NCI-H1436 treated with DMSO at 0.1 percent for 48 hours (cell line): ENCODE measurements around the gene MRPL44.

ENCODE experiments used
- DNase-seq: peaks from one replicate; lab custom pipeline; 2025; lab: John Stamatoyannopoulos, UW

The MRPL44 gene

DNA sequence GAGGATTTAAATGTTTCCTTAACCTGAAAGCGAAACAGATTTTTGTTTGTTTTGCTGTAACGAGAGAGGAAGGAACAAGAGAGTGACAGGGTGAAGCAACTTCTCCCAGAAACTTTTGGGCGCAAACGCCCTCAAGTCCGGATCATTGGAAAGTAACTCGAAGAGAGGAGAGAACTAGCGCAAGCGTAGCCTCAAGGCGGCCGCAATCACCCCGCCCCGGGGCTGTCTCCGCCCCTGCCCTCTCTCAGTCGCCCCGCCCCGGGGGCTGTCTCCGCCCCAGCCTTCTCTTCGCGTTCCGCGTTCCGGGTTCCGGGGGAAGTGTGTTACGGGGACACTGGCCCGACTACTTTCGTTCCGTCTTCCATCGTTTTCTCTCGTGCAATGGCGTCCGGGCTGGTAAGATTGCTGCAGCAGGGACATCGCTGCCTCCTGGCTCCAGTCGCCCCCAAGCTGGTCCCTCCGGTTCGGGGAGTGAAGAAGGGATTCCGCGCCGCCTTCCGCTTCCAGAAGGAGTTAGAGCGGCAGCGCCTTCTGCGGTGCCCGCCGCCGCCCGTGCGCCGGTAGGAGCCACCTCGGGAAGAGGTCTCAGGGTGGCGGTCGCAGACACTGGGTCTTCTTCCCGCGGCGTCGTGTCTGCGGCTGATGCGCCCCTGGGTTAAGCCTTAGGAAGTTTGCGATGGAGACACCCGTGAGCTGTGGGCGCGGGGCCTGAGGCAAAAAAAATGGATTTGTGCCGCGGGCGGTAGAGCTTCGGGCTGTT, at the start of gene MRPL44:
TSS of gene MRPL44 (plus strand) at position 372 of the 760 bp plus-strand sequence. CDS start at position 382, 10 bp downstream.
- peak; percentile 67 for DNase-seq

DNA sequence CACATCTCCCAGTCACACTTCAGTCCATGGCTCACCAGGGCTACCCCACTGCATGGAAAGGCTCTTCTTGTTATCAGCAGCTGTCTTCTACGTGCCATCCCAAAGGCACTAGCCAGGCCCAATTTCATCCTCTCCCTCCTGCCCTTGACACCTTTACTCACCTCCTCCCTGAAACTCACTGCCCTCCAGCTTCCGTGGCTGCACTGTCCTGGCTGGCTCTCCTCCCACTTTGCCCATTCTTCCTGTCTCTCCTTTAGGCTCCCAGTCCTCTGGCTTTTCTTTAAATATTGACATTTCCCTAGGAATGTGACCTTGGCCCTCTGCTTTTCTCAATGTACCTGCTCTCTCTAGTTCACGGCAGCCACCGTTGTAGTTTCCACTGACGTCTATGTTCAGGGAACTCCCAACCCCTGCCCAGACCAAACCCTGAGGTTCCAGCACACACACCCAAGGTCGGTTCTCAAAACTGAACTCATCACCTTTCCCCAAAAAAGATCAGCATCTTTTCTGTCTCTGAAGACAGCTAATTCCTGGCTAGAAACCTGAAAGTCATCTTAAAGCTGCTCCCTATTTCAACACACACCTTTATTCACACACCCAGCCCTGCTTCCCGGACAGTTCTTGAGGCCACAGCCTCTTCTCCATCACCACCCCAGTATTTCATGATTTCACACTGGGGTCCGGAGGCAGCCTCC, 48.8 kb upstream of the MRPL44 start:
- no peak for DNase-seq

DNA sequence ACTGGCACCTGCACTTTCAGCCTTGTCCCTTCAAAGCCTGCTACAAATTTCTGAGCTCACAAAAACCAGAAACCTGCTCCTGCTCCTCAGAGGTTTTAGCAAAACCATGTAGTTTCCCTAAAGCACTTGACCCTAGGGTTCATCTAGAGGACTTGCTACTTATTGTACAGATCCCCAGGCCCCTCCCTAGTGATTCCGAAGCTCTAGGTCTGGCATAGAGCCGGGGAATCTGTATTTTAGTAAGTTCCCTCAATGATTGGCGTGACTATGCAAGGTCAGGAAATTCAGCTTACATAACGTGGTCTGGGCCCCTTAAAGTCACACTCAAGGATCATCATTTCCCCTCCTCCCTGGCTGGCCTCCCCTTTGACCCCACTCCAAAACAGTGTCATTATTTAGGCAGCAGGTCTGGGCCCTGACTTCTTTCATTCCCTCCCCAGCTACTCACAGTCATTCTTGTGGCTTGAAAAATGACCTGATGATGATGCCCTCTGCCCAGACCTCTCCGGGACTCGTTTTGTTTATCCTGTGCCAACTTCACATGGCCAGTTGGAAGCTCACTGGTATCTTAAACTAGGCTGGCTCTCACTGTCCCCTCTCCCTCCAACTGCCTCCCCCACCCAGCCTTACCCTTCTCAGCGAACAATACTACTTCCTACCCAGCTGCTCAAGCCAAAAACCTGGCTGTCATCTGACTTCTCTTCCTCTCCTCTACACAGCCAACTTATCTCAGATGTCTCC, 48.1 kb upstream of the MRPL44 start:
- DNase-seq, result no peak

DNA sequence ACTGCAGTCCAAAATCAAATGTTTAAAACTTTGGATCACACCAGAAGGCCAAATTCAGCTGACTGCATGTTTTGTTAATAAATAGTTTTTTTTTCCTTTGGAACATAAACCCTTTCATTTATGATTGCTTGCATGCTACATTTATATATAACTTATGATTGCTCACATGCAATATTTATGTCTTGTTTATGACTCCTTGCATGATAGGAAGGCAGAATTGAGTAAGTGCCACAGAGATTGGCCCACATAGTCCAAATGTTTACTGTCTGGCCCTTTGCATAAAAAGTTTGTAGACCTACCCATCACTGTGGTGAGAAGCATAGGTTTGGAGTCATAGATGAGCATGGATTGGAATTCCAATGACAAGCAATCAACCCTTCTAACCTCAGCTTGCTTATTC, 42.9 kb upstream of the MRPL44 start:
- no peak for DNase-seq

DNA sequence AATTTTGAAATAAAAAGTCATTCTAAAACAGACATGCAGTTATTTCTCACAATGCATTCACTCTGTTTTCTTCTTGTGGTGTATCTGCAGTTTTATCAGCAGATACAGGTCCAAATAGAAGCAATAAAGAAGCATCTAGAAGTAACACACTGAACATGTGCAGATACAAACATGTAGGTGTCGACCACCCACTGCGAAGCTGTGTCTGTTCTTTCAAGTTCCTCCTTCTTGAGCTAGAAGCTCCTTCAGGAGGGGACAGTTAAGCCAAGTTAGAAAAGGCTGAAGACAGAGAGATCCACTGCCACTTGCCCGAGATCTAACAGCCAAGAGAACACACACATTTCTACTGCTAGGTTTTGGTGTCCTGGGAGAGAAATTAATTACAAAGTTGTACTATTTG, 42.2 kb upstream of the MRPL44 start:
- no peak for DNase-seq

DNA sequence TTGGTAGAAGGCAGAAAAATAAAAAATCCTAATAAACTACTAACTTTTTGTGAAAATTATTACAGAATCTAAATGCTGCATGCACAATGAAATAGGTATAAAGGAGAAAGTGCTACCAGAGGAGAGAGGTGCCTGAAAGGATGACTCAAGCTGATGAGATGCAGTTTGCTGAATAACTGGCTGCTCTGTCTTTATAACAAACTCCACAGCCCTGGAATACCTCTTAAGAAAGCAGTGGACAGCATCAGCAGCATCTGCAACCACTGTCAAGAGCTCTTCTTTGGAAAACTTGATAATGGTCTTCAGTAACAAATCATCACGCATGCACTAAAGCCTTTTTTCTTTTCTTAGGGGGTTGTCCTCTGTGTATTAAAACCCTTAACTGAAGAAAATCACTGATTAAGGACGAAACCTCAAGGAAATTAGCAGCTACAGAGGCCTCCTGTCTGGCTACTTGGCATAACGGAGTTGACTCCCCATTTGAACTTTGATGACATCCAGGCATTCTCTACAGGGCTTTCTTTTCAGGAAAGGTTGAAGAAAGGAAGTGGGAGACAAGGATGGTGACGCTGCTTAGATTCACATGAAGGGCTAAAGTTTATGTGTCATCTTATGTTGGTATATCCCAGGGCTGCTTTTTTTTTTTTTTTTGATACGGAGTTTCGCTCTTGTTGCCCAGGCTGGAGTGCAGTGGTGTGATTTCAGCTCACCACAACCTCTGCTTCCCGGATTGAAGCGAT, 40.9 kb upstream of the MRPL44 start:
- DNase-seq, result no peak

DNA sequence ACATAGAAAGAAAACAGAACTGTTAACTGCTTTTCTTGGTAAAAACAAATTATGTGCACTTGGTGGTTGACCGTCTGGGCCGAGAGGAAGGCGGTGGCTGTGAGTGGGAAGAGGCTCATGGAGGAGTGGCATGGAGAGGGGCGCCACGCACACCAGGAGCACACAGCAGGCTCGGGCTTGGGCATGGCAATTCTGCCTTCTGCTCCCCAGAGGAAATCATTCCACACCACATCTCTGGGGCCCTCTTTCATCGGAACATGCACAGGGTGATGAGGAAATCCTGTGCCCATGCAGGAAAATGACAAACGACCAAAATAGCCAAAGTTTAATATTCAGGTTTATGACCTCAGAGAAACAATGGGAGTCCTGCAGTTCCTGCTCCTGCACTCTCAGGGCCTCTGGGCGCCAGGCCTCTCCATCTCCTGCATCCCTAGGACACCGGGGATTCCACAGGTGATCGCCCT, 38.6 kb upstream of the MRPL44 start:
- no peak for DNase-seq

DNA sequence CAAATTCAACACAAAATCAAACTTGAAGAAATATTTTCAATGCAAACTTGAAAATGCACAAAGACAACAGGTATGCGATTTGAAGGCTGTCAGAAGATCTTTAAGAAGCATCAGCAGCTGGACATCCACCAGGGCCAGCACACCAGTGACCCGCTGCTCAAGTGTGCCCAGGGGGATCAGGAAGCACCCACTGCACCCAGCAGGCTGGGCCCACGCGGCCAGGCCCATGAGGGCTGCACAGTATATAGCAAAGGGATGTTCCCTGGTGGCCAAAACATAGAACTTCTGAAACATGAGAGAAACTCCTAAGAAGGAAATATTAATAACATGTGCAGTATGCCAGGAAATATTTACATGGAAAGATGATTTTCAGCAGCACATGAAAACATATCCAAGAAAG, 37.2 kb upstream of the MRPL44 start:
- DNase-seq, result no peak

DNA sequence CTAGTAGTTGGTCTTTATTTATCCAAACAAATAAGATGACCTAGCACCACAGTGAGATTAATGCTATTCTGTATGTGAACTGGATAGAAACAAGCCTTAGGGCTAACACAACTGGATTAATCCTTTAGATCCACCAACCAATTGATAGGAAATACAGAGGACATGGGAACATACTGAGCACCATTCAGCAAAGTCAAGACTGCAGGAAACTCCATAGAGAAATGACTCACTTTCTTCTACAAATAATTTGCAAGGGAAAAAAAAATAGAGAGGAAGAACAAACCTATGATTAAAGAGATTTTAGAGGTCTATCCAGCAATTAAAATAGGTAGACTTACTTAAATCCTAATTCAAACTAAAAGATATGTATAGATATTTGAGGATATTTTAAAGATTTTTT, 36.1 kb upstream of the MRPL44 start:
- no peak for DNase-seq

DNA sequence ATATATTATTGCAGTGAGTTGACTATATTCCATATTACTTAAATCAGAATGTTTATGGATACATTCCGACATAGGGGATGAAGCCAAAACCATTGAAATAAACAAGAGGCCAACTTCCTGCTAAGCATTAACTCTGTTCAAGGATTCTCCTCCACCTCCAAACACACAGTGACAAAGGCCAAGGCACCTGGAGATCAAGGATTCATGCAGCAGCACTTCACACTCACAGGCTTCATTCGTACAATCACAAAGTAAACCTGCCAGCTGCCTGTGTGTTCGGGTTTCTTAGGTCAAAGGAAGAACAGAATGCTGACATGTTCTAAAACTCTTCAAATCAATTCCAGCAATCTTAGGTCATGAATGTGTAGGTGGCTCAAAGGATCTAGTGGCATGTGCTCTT, 35.0 kb upstream of the MRPL44 start:
- no peak for DNase-seq

DNA sequence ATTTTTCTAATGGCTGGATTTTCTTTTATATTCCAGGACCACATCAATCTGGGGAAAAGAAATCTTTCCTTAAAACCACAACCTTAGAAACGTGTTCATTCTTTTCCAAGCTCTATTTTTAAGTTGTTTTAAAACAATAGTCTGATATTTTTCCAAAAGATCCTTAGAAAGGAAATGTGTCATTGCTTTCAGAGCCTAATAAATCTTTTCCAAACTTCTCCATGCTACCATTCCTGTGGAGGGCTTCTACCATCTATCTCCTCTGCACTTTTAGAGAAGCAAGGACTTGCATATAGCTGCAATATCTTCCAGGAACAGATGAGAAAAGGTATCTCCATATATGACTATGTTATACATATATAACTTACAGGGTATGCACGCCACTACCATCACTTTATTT, 33.3 kb upstream of the MRPL44 start:
- DNase-seq, result no peak

DNA sequence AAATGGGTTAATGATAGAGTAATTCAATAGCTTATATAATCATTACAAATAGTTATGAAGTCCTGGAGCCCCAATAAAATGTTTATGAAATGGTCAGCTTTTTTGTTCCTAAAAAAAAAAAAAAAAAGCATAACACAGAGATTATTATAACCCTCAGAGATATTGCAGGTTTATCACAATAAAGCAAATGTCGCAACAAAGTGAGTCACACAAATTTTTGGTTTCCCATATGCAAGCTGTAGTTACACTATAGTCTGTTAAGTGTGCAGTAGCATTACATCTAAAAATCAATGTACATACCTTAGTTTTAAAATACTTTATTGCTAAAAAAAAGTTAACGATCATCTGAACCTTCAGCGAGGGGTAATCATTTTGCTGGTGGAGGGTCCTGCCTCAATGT, 32.2 kb upstream of the MRPL44 start:
- no peak for DNase-seq

DNA sequence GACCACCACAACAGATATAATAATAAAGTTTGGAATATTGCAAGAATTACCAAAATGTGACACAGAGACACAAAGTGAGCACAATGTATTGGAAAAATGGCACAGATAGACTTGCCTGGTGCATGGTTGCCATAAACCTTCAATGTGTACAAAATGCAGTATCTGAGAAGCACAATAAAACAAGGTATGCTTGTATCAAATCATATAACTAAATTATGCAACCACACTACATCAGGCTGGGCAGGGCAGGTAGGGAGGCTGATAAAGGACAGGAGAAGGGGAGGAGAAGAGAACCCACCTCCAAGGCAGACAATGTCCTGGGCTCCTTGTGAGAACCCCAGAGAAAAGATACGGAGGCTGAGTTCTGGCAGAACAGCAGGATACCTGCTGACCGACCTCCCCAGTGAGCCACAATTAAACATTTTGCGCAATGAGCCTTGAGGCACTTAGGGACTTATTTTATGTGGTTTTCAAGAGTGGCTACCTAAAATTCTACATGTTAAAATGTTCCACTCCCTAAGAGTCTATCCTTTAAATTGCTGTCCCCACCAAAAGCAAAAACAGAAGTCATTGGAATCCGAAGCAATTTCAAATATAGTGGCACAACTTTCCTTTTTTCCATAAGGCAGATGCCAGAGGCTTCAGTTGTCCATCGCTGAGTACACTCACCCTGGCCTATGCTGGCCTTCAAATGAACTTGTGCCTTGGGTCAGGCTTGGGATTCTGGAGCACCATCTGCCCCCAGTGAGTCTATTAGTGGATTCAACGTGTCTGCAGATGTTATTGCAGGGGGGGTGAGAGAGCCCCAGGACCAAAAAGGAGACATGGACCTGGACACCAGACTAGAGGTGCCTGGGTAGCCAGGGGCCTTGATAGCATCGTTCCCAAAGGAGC, 28.9 kb upstream of the MRPL44 start:
- no peak for DNase-seq

DNA sequence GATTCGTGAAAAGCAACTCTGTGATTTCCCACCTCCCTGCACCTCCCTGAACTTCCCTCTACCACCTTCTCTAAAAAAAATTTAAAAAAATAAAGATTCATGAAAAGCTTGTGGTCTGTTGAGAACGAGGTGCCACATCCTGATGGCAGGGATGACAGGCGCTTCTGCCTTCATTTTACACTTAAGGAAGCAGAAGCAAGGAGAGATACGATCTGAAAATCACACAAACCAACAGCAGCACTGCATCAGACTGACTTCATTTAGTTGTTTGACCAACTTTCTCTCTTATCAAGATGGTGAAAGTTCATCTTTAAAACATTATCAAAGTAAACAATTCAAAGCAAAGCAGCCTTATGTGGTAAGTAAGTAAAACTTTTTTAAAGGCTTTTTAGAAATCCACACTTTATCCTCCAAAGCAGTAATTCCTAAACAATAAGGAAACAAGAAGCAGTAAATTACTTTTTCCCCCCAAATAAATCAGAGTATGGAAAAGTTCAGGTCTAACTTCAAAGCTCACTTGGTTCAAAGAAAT, 27.6 kb upstream of the MRPL44 start:
- no peak for DNase-seq

DNA sequence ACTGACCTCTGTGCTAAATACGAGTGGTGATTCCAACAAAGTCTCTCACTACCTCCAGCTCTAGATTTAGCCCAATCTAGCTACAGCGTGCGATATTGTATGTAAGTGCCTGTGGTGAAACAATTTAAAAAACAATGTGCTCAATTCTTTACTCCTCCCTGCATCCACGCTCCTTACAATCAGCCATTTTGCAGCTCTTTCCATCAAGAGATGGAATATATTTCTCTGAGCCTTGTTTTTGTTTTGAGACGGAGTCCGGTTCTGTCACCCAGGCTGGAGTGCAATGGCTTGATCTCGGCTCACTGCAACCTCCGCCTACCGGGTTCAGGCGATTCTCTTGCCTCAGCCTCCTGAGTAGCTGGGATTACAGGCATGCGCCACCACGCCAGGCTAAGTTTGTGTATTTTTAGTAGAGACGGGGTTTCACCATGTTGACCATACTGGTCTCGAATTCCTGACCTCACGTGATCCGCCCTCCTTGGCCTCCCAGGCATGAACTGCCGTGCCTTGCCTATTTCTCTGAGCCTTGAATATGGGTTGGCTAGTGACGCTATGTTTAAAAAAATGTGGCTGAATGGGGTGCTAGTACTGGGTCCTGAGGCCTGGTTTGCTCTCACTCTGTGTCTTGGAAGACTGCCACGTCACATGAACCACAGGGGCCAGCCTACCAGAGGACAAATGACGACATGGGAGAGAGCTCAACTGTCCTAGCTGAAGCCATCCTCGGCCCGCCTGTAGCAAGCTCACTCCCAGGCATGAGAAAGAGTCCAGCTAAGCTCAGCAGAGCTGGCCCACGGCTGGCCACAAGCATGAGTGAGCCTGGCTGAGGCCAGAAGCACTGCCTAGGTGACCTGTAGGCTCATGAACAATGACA, 26.9 kb upstream of the MRPL44 start:
- no peak for DNase-seq

DNA sequence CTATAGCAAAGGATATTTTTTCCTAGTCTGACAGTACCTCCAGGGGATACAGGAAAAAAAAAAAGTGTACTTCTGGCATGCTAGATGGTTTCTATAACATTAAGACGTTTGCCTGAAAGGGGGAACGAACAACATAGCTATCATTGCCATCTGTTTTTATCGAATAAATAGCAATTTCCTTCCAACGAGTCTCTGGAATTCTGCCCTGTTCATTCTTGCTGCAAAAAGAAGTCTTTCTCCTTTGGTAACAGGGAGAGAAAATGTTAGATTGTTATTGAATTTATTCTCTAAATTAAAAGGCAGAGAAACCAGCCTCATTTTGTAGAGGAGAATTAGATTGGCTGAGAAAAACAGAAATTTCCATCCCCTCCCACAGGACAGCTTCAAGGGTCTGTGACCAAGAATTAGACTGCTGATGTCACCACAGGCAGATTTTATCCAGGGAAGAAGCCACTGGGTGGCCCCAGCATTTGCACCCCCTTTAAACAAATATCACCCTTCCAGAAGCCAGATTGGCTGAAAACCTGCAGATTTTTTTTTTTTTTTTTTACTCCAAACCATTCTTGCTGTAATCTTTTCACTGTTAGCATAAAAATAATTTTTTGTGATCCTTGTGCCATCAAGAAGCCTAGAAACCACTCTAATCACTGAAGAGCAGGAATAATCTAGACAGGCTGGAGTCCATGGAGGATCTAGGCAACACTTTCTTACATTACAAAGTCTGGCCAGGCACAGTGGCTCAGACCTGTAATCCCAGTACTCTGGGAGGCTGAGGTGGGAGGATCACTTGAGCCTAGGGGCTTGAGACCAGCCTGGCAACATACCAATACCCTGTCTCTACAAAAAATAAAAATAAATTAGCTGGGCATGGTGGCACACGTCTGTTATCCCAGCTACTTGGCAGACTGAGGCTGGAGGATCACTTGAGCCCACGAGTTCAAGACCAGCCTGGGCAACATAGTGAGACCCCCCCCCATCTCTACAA, 24.2 kb upstream of the MRPL44 start:
- DNase-seq, result no peak

DNA sequence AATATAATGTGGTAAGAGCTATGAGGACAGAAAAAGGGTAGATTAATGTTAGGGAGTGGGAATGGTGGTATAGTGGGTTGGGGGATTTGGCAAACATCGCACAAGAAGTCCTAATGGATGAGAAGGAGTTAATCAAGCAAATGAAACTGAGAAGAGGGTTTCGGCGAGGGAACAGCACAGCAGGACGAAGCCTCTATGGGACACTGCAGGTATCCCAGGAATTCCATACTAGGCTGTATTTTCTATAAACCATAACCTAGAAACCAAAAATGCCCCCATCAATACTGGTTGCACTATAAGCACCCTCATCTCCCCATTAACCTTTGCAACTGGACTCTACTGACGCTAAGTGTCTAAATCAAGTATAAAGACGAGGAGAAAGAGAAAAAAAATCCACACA, 22.4 kb upstream of the MRPL44 start:
- no peak for DNase-seq

DNA sequence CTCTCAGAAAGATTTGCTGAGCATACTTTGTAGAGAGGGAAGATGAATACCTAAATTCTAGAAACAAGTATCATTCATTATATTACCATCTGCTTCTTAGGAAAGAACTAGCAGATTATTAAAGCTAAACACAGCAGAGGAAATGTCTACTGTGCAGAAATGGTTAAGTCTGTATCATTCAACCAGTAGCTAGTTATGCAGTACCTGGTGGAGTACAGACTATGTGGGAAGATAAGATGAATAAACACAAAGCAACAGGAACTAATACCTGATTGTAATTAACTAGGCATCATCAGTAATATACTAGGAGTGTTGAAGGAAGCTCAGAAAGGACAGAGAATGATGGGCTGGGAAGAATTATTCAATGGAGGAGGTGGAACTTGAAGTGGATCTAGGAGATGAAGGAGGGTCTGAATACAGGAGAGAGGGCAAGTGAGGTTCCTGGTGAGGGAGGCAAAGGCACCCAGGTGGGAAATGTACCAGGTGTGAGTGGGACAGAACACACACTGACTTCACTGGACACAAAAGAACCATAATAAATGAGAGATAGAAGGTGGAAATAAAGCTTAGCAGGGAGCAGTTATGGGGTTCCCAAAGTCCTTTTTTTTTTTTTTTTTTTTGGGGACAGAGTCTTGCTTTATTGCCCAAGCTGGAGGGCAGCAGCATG, 21.7 kb upstream of the MRPL44 start:
- DNase-seq, result no peak
